NCI-H82 (cell line): ENCODE measurements around the gene MYO18B.
"Not testable (repeated sequence)": the region's sequence is repeated elsewhere in the genome, so short reads cannot be mapped to it uniquely, and the experiment has no call there.

ENCODE experiments used
- DNase-seq: peaks from one replicate; lab custom pipeline; 2025; lab: John Stamatoyannopoulos, UW

Gene MYO18B, protein sequence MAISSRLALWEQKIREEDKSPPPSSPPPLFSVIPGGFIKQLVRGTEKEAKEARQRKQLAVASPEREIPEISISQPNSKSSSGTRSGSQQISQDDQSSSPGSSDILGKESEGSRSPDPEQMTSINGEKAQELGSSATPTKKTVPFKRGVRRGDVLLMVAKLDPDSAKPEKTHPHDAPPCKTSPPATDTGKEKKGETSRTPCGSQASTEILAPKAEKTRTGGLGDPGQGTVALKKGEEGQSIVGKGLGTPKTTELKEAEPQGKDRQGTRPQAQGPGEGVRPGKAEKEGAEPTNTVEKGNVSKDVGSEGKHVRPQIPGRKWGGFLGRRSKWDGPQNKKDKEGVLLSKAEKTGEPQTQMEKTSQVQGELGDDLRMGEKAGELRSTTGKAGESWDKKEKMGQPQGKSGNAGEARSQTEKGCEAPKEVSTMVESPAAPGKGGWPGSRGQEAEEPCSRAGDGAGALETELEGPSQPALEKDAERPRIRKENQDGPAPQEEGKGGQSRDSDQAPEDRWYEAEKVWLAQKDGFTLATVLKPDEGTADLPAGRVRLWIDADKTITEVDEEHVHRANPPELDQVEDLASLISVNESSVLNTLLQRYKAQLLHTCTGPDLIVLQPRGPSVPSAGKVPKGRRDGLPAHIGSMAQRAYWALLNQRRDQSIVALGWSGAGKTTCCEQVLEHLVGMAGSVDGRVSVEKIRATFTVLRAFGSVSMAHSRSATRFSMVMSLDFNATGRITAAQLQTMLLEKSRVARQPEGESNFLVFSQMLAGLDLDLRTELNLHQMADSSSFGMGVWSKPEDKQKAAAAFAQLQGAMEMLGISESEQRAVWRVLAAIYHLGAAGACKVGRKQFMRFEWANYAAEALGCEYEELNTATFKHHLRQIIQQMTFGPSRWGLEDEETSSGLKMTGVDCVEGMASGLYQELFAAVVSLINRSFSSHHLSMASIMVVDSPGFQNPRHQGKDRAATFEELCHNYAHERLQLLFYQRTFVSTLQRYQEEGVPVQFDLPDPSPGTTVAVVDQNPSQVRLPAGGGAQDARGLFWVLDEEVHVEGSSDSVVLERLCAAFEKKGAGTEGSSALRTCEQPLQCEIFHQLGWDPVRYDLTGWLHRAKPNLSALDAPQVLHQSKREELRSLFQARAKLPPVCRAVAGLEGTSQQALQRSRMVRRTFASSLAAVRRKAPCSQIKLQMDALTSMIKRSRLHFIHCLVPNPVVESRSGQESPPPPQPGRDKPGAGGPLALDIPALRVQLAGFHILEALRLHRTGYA (N-terminal part only)

DNA sequence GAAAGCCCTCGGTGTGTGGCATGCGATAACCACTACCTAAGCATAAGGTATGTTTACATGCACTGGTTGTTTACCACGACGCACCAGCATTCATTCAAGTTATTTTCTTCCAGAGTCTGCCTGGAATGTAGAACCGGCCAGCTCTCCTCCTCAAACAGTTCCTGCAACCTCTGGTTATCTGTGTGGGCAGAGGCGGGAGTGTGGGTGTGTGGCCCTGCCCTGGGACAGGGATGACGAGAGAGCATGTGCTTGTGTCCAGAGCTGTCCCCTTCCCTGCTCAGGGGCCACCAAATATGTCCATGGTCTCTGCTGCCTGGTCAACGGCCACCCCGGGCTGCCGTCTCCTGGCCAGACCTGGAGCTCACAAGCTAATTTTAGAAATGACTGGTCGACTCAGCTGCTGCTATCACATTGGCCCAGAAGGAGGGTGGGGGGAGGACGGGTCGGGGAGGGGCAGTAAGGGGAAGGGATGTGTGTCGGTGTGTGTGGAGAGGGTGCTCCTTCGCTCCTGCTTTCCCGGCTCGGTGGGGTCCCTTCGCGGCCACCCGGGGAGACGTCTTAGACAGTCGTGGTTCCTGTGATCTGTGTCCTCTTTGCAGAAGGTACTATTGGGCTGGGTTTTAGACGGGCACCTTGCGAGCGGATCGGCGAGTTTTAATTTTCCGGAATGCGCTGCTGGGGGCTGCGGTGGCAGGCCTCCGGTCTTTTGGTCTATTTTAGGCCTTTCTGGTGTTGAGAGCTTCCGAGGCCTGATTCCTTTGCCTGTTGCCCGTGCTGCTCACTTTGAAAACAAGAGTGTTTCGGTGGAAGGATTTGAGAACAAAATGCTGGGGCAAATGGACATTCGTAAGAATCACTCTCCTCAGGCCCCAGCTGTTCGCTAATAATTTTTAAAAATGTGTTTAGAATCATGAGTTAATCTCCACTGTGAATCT lies at the start of gene MYO18B:
Gene MYO18B (plus strand): TSS at position 497 of the 935 bp plus-strand sequence. CDS start 18,905 bp downstream, outside the sequence.
- no peak for DNase-seq

DNA sequence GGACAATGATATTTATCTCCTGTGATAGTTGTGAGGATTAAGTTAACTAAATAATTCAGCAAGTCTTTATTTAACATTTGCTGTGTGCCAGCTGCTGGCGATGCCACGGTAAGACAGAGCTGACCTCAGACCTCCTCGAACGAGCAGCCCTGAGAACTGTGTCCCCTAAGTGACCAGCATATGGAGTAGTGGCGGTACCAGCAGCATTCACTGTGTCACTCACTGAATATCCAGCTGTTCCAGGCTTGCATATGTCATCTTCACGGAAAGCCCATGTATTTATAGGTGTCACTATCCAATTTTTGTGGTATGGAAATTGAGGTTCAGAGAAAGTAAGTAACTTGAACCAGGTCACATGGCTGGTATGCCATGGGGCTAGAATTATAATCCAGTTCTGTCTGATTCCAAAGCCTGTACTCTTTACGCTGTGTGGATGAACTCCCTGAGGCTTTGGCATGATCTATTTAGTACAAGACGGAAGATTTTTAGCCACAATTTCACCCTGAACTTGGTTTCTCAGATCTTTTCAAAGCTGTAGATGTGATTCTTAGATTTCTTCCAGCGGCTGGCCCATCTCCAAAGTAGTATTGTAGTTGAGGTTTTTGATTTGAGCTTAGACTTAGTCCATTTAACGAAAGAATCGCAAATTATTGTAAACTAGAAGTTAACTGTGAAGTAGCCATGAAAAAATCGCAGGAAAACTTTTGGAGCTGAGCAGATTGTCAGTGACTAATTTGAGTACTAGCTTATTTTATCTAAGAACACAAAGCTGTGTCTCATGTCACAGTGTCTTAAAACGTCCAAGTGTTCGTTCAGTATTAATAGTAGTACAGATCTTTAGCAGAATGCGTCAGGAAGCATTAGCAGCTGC lies 49.4 kb upstream of the MYO18B start:
- no peak for DNase-seq

DNA sequence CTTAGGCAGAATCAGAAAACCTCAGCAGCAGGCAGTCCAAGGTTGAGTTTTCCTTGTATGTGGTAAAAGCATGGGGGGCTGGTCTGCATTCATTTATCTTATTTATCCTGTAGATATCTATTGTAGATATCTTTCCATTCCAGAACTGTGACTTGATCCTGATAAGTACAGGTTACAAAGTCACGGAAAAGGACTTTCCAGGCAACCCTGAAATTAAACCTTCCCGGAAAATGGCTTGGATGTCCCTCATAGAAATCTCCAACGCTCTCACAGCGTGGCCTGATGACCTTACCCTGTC lies 48.8 kb upstream of the MYO18B start:
- DNase-seq, result no peak

DNA sequence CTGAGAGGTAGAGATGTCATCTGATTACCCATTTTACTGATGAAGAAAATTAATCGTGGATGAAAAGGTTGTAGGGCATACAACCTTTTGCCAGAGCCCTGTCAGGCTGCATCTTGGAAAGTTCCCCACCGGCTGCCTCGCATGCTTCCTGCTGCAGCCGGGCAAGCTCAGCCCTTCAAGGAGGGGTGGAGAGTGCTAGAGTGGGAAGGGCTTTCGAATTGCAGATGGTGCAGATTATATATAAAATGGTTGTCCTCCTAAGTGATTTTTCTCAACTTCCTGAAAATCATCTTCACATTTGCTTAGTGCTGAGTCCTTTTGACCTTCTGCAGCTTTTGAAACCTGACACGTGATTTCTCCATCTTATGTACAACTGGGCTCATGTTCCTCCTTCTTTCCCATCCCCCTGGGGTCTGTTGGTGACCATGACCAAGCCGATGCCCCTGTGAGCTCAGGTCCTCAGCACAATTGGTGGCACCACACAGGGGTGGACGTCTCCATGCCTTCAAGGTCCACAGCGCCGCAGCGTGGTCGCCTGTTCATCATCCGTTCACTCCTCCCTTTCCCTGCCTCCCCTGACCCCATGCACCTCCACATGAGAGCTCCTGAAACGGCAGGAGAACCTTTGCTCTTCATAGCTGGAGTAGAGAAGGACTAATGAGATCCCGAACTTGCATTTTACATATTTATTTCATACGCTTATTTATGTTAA lies 47.6 kb upstream of the MYO18B start:
- DNase-seq, result no peak

DNA sequence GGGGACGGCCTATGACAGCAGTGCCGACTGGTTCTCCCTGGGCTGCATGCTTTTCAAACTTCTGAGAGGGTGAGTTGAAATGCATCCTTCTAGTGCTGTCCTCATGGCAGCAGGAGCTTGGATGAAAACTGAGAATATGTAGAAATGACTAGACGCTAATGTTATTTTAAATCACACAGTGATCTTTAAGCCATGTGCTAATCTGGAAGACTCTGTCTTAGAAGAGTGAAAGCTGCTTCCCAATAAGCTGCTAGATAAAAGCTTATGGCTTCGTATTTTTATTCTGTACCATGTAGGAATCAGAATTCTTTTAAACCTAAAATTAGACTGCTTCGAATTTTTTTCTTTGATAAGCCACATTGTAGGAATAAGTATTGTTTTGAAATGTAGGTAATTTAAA lies 46.8 kb upstream of the MYO18B start:
- peak; percentile 60 for DNase-seq

DNA sequence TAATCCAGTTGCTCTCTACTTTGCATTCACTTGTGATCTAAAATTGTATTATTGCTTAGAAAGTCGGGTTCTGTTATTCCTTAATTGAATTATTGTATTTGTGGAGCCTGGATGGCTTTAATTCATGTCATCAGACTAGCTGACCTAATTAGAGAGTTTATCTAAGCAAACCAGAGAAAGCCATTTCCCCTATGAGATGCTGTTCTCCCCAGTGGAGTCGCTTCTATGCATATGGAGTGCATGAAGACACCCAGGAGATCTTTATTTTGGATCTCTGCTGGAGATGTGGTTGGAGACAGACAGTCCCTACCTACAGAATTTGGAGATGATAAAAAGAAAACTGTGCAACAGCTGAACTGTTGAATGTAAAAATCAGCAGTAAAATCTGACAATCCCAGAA lies 45.2 kb upstream of the MYO18B start:
- peak; percentile 64 for DNase-seq

DNA sequence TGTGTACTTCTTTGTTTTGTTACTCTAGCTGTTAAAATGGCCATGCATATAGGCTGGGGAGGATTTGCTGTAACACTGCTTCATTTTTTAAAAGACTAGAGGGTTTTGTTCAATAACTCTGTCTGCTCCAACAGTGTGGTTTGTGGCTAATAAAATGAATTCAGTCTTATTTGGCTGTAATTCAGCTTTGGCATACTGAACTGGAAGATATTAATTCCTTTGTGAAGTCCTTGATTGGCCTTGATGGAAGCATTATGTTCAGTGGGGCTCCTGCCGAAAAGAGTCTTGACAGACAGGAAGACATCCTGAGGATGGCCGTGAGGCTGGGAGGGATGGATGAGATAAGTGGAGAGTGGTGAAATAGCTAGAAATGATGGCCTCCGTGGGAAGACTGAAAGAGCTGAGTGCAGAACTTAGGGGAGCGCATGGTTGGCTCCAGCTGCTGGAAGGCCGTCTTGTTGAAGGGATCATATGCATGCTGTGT lies 44.8 kb upstream of the MYO18B start:
- DNase-seq, result no peak

DNA sequence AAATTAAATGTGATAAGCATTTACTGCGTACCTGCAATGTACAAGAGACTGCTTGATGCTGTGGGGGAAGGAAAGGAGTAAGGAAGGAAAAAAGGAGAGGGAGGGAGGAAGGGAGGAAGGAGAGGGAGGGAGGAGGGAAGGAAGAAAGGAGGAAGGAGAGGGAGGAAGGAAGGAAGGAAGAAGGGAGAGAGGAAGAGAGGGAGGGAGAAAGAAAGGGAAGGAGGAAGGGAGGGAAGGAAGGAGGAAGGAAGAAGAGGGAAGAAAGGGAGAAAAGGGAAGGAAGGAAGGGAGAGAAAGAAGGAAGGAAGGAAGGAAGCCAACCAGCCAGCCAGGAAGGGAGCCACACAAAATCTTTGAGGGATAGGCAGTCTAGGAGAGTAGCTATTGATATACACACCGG lies 44.0 kb upstream of the MYO18B start:
- DNase-seq, result no peak

DNA sequence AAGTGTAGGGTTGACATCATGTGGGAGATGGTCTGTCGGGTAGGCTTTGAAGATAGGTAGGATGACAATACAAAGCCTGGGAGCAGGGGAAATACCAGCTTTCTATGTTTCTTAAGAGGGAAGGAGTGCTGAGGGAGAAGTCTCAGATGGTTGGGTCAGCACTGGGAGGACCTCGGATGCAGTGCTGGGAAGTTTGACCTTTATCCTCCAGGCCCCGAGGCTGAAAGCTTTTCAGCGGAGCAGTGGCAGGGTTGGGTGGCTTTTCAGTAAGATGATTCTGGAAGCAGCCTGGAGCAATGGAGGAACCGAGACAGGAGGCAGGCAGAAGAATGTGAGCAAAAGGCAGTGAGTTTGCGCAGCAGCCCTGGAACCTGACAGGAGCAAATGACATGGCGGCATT lies 43.5 kb upstream of the MYO18B start:
- DNase-seq, result no peak

DNA sequence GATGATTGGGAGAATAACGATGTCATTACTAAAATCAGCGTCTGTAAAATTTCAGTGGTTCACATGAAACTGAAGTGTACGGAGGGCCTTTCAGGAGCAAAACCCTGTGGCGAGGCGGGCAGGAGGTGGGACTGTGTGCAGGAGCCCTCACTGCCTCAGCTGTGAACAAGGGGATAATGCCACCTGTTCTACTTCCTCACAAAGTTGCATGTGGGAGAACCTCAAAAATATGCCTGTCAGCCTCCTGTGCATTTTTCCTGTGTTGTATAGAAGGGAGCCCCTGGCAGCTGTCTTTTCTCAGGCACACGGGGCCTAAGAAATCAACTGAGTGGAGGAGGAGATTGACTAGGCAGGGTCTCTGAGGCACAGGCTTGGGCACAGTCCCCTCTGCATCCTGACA lies 43.0 kb upstream of the MYO18B start:
- DNase-seq, result no peak

DNA sequence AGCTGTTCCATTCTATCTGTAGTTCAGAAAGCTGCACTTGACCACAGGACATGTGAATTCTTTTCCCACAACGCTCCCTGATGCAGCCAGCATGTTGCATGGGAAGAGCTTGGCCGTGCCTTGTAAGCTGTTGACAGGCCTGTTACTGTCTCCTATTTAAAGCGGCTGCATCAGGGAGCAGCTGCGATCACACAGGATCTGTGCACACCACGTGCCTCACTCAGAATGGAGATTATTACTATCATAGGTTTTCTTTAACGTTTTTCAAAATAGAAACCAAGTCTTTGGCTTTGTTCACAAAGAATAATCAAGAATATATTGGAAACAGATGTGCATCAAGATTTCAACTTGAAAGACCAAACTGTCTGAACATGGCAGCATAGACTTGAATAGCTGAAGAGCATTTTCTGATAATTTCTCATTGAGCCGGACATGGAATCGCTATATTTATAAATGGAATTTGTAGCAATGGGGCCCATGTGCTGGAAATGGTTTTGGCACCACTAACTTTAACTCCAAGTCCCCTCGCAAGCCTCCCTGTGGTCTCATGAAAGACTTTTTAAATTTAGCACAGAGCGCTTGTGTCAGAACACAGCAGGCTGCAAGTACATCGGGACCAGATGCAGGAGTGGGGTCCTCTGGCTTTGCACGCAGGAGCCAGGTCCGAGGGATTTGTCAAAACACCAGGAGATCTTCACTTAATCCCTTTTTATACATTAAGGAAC lies 40.8 kb upstream of the MYO18B start:
- peak; percentile 88 for DNase-seq

DNA sequence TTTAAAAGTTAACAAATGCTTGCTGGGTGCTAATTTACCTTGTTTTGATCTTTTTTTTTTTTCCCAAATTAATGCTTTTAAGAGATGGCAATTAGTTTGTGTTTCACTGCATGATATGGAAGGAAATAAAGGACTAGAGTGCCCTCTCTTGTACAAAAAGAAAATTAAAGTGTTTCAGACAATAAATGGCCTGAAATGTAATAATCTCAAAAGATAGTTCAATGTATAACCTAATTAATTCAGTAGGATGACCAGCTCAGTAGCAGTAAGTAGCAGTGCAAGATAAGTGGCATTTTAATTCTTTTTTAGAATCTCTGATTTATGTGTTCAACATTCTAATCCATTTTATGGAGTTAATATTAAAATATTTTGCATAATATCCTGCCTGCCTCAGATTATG lies 39.9 kb upstream of the MYO18B start:
- peak; percentile 33 for DNase-seq

DNA sequence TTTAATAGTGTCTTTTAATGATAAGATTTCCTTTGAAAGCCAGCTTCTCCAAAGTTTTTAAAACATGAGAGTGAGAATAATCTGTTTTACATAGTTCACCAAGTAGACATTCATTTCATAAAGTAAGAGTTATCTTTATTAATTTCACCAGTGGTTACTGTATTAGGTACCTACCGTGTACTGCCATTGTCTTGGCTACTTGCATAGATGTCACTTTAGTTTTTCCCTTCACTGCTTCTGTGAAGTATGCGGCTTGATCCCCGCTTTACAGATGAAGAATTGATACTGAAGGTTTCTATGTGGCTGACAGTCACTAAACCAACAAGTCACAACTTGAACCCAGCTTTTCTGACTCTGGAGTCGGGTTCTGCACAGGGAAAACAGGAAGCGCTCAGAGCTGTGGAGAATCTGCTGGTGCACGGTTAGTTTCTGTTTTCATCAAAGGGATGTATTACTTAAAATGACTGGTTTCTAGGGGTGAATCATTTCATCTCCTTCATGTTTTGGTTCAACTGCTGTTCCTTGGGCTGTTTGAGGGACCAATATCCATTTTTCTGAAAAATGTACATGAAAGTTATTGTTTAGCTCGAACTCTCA lies 39.3 kb upstream of the MYO18B start:
- DNase-seq, result no peak

DNA sequence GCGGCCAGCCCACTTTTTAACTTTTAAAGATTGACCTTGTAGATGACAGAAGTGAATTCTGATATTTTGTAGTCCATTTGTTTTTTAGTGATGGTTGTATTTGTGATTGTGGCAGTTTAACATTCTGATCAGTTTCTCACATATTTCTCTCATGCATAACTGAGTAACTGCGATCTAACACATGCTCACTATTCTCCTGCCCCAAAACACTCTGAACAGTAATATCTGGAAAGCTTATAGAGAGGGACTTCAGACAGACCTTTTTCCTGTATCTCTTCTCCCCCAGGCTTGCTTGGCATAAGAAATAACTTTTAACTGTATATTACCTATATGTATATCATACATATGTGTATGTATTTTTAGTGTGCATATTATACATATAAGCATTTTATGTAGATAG lies 37.3 kb upstream of the MYO18B start:
- DNase-seq, result no peak

DNA sequence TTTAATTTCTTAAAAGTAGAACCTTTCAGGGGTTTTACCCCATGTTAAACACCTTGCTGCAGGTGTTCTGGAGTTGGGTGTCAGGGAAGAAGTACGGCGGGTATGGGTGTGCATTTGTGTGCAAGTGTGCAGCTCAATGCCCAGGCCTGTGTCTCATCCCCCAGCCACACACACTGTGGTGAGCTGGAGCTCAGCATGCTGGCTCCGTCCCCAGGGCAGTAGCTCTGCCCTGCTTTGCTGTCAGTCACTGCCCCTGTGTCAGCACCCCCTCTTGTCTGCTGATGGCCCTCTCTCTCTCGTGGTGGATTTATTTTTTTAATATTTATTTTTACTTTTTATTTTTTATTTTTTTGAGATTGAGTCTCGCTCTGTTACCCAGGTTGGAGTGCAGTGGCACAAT lies 35.8 kb upstream of the MYO18B start:
- DNase-seq, result no peak

DNA sequence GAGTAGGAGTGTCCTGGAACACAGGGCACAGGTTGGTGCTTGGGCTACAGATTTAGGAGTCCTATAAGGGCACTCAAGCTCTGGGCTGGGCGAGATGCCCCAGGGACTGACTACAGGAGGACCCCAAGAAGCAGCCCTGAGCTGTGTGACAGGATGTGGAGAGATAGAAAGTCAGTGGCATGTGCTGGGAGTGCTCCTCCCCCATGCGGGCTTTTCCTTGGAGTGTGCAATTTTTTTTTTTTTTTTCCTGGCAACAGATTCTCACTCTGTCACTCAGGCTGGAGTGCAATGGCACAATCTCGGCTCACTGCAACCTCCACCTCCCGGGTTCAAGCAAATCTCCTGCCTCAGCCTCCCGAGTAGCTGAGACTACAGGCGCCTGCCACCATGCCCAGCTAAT lies 33.6 kb upstream of the MYO18B start:
- not testable (repeated sequence) for DNase-seq

DNA sequence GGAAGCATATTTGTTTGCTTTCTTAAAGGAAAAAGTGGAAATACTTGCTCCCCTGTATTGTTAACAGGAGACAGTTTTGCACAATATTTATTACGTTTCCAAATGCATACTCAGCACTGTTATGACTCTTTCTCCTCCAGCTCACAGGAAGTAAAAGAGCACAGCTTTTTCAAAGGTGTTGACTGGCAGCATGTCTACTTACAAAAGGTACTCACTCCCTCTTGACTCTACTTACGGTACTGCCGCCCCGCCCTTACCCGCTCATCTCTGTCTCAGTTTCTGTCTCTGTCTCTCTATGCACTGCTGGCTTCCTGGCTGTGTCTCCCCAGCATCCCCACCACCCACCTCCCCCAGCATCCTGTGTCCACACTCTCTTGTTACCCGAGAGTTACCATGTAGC lies 32.2 kb upstream of the MYO18B start:
- no peak for DNase-seq

DNA sequence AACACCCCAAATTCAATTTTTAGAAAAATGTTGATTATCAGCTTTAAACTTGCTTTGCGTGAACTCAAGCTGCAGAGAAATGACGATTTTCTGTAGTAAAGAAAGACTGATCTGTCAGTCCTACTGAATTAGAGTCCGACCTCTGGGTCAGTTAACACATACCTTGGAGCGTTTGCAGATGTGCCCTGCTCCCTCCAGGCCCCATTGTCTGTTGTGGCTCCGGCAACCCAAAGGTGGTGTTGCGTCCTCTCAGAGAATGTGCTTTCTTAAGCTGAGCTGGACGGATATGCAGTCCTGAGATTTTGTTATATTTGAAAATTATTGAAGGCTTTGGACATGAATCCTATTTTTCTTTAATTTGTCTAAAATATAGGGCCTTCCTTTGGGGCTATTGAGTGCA lies 31.5 kb upstream of the MYO18B start:
- DNase-seq, result no peak

DNA sequence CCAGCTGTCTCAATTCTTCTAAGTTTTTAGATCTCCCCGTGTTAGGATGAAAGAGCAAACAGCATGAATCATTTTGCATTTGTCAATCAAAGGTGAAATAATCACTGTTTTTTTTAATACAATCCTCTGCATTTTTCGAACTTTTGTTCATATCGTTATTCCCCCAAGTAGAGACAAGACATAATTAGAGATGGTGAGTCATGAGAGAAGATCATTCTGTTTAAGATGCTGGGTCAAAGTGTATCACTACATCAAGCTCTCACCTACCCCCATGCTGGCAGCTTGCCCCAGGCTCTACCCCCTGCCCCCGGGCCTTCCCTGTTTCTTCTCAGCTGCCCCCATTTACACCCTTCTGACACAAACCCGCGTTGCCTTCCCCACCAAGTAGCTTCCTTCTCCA lies 30.5 kb upstream of the MYO18B start:
- DNase-seq, result no peak
